Ascending aorta (tissue), 2 donors: ENCODE data around the gene ZC3H10. TPM values are rescaled to one million over a fixed set of nuclear protein-coding genes. Genes with fewer than 3 reads are reported as not detected.
A peak's percentile ranks its signal among the peaks of the same experiment; 100 is the strongest.

ENCODE experiments used
- DNase-seq, 2 donors: peaks; one replicate each; pipeline ENCODE4 v3.0.0-alpha.2; 2019; ENCODE audit warnings: low spot score in 2 of 2
- H3K27ac ChIP-seq, 2 donors: fragments of 200-600 bp; sonication (generic); one replicate each; pipeline ENCODE4 v1.5.1; 2016 to 2017; ENCODE audit warnings: mild to moderate bottlenecking in 1 of 2
- H3K27me3 ChIP-seq: fragments of 200-600 bp; sonication (generic); one replicate; pipeline ENCODE4 v1.5.1; 2017
- H3K36me3 ChIP-seq, 2 donors: fragments of 200-600 bp; sonication (generic); one replicate each; pipeline ENCODE4 v1.5.1; 2016
- H3K4me1 ChIP-seq, 2 donors: fragments of 200-600 bp; sonication (generic); one replicate each; pipeline ENCODE4 v1.5.1; 2016 to 2017; ENCODE audit warnings: mild to moderate bottlenecking in 1 of 2
- H3K4me3 ChIP-seq, 2 donors: fragments of 200-600 bp; sonication (generic); one replicate each; pipeline ENCODE4 v1.5.1; 2016 to 2017; ENCODE audit warnings: mild to moderate bottlenecking in 1 of 2
- H3K9me3 ChIP-seq, 2 donors: fragments of 200-600 bp; sonication (generic); one replicate each; pipeline ENCODE4 v1.5.1; 2016
- CTCF ChIP-seq, 3 experiments: fragments of 200-600 bp in 2 of 3; fragments of 450-650 bp in 1 of 3; sonication (generic) in 2 of 3; IDR thresholded peaks; one replicate each; pipeline ENCODE4 v1.5.1; 2016 to 2019; ENCODE audit warnings: antibody characterized with exemption in 3 of 3, mild to moderate bottlenecking in 1 of 3, moderate library complexity in 1 of 3
- intact Hi-C: fragments of 100-400 bp; cut with DNase I; formaldehyde crosslinking; loops from one replicate; pipeline ENCODE4 v1.15.1; 2023
- total RNA-seq: library from RNA; depleted of rRNA; stranded (reverse); fragments of >200 nt; gene quantifications from one replicate; pipeline ENCODE4 v1.1.0, GENCODE V29; 2016

The ZC3H10 gene
- total RNA-seq, 1 donor from 2014 or later: 11.1 TPM

DNA sequence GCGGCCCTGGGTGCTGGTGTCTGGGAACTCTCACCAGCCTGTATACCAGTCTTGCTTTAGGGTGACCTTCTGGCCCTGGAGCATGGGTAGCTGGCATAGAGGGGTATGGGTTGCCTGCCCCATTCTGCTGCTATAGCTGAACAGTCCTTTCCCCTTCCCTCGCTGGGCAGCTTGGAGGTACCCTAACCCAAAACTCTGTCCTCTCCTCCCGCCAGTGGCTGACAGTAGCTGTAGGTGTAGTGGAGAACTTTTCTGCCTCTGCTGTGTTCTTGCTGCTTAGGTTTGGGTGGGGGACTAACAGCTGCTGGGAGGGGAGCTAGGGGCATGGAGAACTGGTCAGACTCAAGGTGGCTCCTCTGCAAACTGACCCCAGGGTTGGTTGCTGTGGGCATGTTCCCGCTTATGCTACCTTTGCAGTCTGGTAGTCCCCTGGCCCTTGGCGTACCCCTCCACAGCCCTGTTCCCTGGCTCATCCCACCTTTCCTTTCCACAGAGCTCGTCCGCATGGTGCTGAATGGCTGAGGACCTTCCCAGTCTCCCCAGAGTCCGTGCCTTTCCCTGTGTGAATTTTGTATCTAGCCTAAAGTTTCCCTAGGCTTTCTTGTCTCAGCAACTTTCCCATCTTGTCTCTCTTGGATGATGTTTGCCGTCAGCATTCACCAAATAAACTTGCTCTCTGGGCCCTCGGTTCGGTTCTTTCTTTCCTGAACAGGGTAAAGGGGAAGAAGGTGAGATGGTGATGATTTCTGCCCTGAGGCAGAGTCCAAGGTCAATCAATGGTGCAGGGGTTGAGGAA lies 43.0 kb downstream of the ZC3H10 start:
- peak overlapping the region; percentile 83 to 96 for H3K4me3 ChIP-seq
- no peak for DNase-seq
- no peak for TF ChIP-seq CTCF (IDR thresholded peaks at IDR 0.05)
- H3K9me3 ChIP-seq: no peaks in the 10 kb centered on the region
- peak overlapping the region; percentile 91 to 94 for H3K27ac ChIP-seq
- peaks cover 64 to 67% of the 10 kb centered on the region in 2 donors for H3K36me3 ChIP-seq
- no peaks in the 10 kb centered on the region for H3K27me3 ChIP-seq
- intact Hi-C loops: no loop called here
- H3K4me1 ChIP-seq: peaks cover 10 to 40% of the 10 kb centered on the region in 2 donors

GRCh38 chr12:56161690-56162351 lies 43.8 kb downstream of the ZC3H10 start:
- TF ChIP-seq CTCF (IDR thresholded peaks at IDR 0.05): no peak
- peaks cover 10 to 35% of the 10 kb centered on the region in 2 donors for H3K4me1 ChIP-seq
- H3K36me3 ChIP-seq: peaks cover 71 to 75% of the 10 kb centered on the region in 2 donors
- no peaks in the 10 kb centered on the region for H3K27me3 ChIP-seq
- H3K9me3 ChIP-seq: no peaks in the 10 kb centered on the region
- H3K27ac ChIP-seq: peak overlapping the region; percentile 91 to 94
- intact Hi-C loops: no loop called here
- no peak for DNase-seq
- H3K4me3 ChIP-seq: peak overlapping the region; percentile 83 to 96

DNA sequence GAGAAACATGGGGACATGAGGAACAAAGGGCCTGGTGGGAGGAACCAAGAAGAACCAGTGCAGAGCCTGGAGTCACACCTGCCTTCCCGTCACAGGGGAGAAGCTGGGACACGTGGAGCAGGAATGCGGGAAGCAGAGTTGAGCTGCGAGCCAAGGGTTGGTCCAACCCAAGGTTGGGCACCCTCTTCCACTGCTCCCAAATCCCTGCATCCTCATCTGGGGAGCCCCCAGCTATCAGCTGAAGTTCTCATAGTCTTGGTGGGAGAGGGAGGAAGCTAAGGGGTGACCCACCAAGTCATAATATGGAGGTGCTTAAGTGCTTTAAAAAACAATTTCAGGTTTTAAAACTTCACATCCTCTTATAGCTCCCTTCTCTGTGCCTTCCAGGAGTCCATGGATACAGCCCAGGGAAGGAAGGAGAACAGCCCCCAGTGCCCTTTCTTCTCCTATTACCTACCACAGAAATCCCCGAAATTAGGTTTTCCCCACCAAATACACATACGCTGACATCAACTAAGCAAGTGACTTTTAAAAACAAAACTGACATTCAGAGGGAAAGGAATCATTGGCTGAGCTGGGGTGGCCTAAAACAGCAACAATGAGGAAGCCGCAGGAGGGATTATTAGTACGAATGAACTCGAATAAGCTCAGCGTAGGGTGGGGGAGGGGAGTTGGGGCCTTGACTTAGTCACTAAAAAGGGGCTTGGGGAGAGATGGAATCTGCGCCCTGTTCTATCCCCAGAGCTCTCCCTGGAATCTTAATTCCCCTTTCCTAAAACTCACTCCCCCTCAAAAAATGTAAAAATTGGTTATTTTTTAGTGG lies 44.6 kb downstream of the ZC3H10 start:
- intact Hi-C loops: no loop called here
- Histone ChIP-seq H3K27me3 (no peaks in the 10 kb centered on the region), H3K4me3 (peak overlapping the region in 1 of 2 donors; percentile 83), H3K9me3 (no peaks in the 10 kb centered on the region), H3K4me1 (peaks cover 10 to 29% of the 10 kb centered on the region in 2 donors), H3K36me3 (peaks cover 78 to 83% of the 10 kb centered on the region in 2 donors), H3K27ac (peak overlapping the region in 1 of 2 donors; percentile 91)
- TF ChIP-seq CTCF (IDR thresholded peaks at IDR 0.05): no peak
- no peak for DNase-seq

GRCh38 chr12:56163533-56164344 lies 45.7 kb downstream of the ZC3H10 start:
- H3K9me3 ChIP-seq: no peaks in the 10 kb centered on the region
- H3K36me3 ChIP-seq: peaks cover 84 to 94% of the 10 kb centered on the region in 2 donors
- H3K4me3 ChIP-seq: no peak overlapping the region
- DNase-seq: no peak
- H3K27ac ChIP-seq: peak overlapping the region; percentile 13 to 45
- TF ChIP-seq CTCF (IDR thresholded peaks at IDR 0.05): no peak
- intact Hi-C loops: no loop called here
- no peaks in the 10 kb centered on the region for H3K27me3 ChIP-seq
- H3K4me1 ChIP-seq: peaks cover 10 to 29% of the 10 kb centered on the region in 2 donors

DNA sequence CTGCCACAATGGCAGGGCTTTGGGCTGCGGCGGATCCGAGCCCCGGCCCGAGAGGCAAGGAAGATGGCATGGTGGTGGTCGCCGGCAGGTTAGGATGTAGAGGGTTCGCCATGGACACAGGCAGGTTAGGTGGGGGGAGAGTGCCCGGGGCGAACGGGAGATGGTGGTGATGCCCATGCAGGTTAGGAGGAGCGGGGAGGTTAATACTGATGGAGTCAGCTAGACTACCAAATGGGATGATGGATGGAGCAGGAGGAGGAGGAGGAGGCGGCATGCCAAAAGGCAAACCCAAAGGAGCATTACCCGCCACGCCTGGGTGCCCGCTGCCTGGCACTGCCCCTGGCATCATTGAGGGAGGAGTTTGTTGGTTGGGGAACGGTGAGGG lies 46.3 kb downstream of the ZC3H10 start:
- H3K27ac ChIP-seq: no peak overlapping the region
- no peak for DNase-seq
- no peak overlapping the region for H3K4me3 ChIP-seq
- H3K27me3 ChIP-seq: no peaks in the 10 kb centered on the region
- intact Hi-C loops: no loop called here
- H3K36me3 ChIP-seq: peaks cover 89 to 98% of the 10 kb centered on the region in 2 donors
- H3K9me3 ChIP-seq: no peaks in the 10 kb centered on the region
- peaks cover 10 to 29% of the 10 kb centered on the region in 2 donors for H3K4me1 ChIP-seq
- TF ChIP-seq CTCF (IDR thresholded peaks at IDR 0.05): no peak
